CD14-positive monocyte (primary cell): ENCODE results near the gene ROBO4. TPM values are rescaled to one million over a fixed set of nuclear protein-coding genes. Genes with fewer than 3 reads are reported as not detected.

ENCODE experiments used
- DNase-seq, 3 donors: peaks; one replicate each; pipeline ENCODE4 v3.0.0-alpha.2; 2011 to 2022
- H2AFZ ChIP-seq: 2 replicates; pipeline ENCODE4 v1.6.0; 2012; ENCODE audit warnings: mild to moderate bottlenecking, low read depth, low read length, inconsistent platforms; ENCODE audit not compliant: insufficient read depth, poor library complexity, severe bottlenecking
- H3K27ac ChIP-seq, 2 donors: 1 replicate in 1 of 2; 2 replicates in 1 of 2; pipeline ENCODE4 v1.5.1; 2012 to 2013; ENCODE audit warnings: low read length in 2 of 2, control low read depth in 1 of 2, inconsistent platforms in 1 of 2, low read depth in 1 of 2, mild to moderate bottlenecking in 1 of 2
- H3K27me3 ChIP-seq, 2 donors: one replicate each; pipeline versions ENCODE4 v1.6.0 to v1.6.1; 2011 to 2013; ENCODE audit warnings: low read length in 2 of 2; ENCODE audit not compliant: control insufficient read depth in 2 of 2, insufficient read depth in 2 of 2
- H3K36me3 ChIP-seq, 2 donors: replicated peaks in 1 of 2; 1 replicate in 1 of 2; 2 replicates in 1 of 2; pipeline versions ENCODE4 v1.5.1 to v1.6.1; 2012 to 2013; ENCODE audit warnings: low read length in 2 of 2, control low read depth in 1 of 2, inconsistent platforms in 1 of 2, mild to moderate bottlenecking in 1 of 2; ENCODE audit not compliant: insufficient read depth in 2 of 2, control insufficient read depth in 1 of 2
- H3K4me1 ChIP-seq, 2 donors: 1 replicate in 1 of 2; 2 replicates in 1 of 2; pipeline versions ENCODE4 v1.5.1 to v1.6.1; 2012 to 2013; ENCODE audit warnings: low read length in 2 of 2, control low read depth in 1 of 2, inconsistent platforms in 1 of 2, mild to moderate bottlenecking in 1 of 2, moderate library complexity in 1 of 2; ENCODE audit not compliant: insufficient read depth in 2 of 2, control insufficient read depth in 1 of 2
- H3K4me2 ChIP-seq: replicated peaks from 2 replicates; pipeline ENCODE3; 2012; ENCODE audit warnings: low read length, moderate library complexity, mild to moderate bottlenecking; ENCODE audit not compliant: poor library complexity, severe bottlenecking; ENCODE audit errors: extremely low read depth
- H3K4me3 ChIP-seq, 3 experiments: fragments of 200-600 bp in 1 of 3; sonication (generic) in 1 of 3; replicated peaks in 1 of 3; 1 replicate in 2 of 3; 2 replicates in 1 of 3; pipeline ENCODE4 v1.5.1; 2011 to 2013; ENCODE audit warnings: low read length in 3 of 3, mild to moderate bottlenecking in 3 of 3, control low read depth in 2 of 3, low read depth in 2 of 3, inconsistent platforms in 1 of 3, moderate library complexity in 1 of 3
- H3K79me2 ChIP-seq: 2 replicates; pipeline ENCODE4 v1.6.0; 2012; ENCODE audit warnings: mild to moderate bottlenecking, control low read depth, inconsistent platforms, low read length, moderate library complexity; ENCODE audit not compliant: insufficient read depth
- H3K9ac ChIP-seq: 2 replicates; pipeline ENCODE4 v1.6.0; 2017; ENCODE audit warnings: low read length, mild to moderate bottlenecking; ENCODE audit not compliant: insufficient read depth, poor library complexity, severe bottlenecking
- H3K9me3 ChIP-seq, 2 donors: replicated peaks in 1 of 2; 1 replicate in 1 of 2; 2 replicates in 1 of 2; pipeline versions ENCODE4 v1.5.1 to v1.6.1; 2012 to 2013; ENCODE audit warnings: low read length in 2 of 2, control low read depth in 1 of 2; ENCODE audit not compliant: control insufficient read depth in 1 of 2, insufficient read depth in 1 of 2
- H4K20me1 ChIP-seq: 2 replicates; pipeline ENCODE4 v1.6.0; 2012; ENCODE audit warnings: mild to moderate bottlenecking, low read length, control low read depth, moderate library complexity; ENCODE audit not compliant: insufficient read depth
- H3K27ac Mint-ChIP-seq, 7 donors: one replicate each; pipeline ENCODE4 v1.8.0; 2020; ENCODE audit warnings: mild to moderate bottlenecking in 7 of 7, mixed read lengths in 7 of 7, moderate library complexity in 6 of 7, inconsistent platforms in 2 of 7
- H3K27me3 Mint-ChIP-seq, 3 donors: one replicate each; pipeline ENCODE4 v1.8.0; 2021 to 2022; ENCODE audit warnings: low read depth in 3 of 3, mild to moderate bottlenecking in 3 of 3, mixed read lengths in 3 of 3, moderate library complexity in 3 of 3, inconsistent platforms in 1 of 3
- H3K36me3 Mint-ChIP-seq, 2 donors: one replicate each; pipeline ENCODE4 v1.8.0; 2020; ENCODE audit warnings: mixed read lengths in 2 of 2, inconsistent platforms in 1 of 2, mild to moderate bottlenecking in 1 of 2
- H3K4me1 Mint-ChIP-seq: one replicate; pipeline ENCODE4 v1.8.0; 2020; ENCODE audit warnings: mild to moderate bottlenecking, mixed read lengths
- H3K4me3 Mint-ChIP-seq, 2 donors: one replicate each; pipeline ENCODE4 v1.8.0; 2020; ENCODE audit warnings: mild to moderate bottlenecking in 2 of 2, mixed read lengths in 2 of 2, moderate library complexity in 1 of 2
- H3K9me3 Mint-ChIP-seq, 7 donors: one replicate each; pipeline ENCODE4 v1.8.0; 2020 to 2022; ENCODE audit warnings: mixed read lengths in 7 of 7, mild to moderate bottlenecking in 6 of 7, moderate library complexity in 6 of 7, inconsistent platforms in 2 of 7
- CTCF ChIP-seq: fragments of 200-600 bp; IDR thresholded peaks from one replicate; pipeline ENCODE4 v1.8.0; 2022; ENCODE audit warnings: antibody characterized with exemption, mild to moderate bottlenecking
- WGBS: methylation state at CpG from one replicate; pipeline ENCODE4 v1.1.5; 2013; ENCODE audit warnings: missing lambda C conversion rate; ENCODE audit not compliant: insufficient coverage; 5-methylcytosine and 5-hydroxymethylcytosine counted together
- intact Hi-C, 2 donors: fragments of 100-400 bp; cut with micrococcal nuclease; formaldehyde crosslinking; loops; one replicate each; pipeline versions ENCODE4 v1.15.0 to v1.15.1; 2023
- polyA plus RNA-seq, 3 donors: library from polyadenylated mRNA; depleted of rRNA in 1 of 3; unstranded in 2 of 3; stranded (reverse) in 1 of 3; fragments of 300-500 nt in 2 of 3; fragments of >200 nt in 1 of 3; fragmentation: Illumina TruSeq in 2 of 3; gene quantifications; 1 replicate in 2 of 3; 2 replicates in 1 of 3; pipeline ENCODE4 v1.2.3, GENCODE V29; 2012 to 2021

ROBO4 gene
- polyA plus RNA-seq, 3 donors, result 0.19 to 0.20 TPM; not detected in 1

DNA sequence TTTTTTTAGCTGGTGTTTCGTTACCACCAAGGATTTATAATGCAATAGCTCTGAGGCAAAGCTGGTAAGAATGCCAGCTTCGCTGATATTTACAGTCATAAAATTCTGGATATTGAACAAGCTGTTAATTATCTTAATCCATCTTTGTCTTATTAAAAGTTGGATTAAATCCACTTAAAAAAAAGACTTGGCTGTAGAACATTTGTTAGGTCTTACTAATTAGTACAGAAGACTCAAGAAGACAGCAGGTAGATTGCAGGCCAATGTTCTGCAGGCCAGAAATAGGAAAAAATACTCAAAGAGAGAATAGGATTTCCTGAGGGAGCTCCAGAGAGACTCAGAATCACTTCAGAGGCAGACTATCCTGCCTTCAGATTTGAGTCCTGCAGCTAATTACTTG lies 7.5 kb downstream of the ROBO4 start:
- Histone ChIP-seq H3K27ac (no peak overlapping the region), H3K79me2 (no peaks in the 10 kb centered on the region), H3K4me3 (no peak overlapping the region), H4K20me1 (no peaks in the 10 kb centered on the region), H3K9ac (no peak overlapping the region), H3K4me1 (peaks cover 12 to 13% of the 10 kb centered on the region in 2 donors), H3K9me3 (no peaks in the 10 kb centered on the region), H2AFZ (peak overlapping the region; percentile 2), H3K27me3 (no peaks in the 10 kb centered on the region), H3K36me3 (no peaks in the 10 kb centered on the region), H3K4me2 (no peak overlapping the region)
- no peaks in the 10 kb centered on the region for H3K36me3 Mint-ChIP-seq
- no peak overlapping the region for H3K27ac Mint-ChIP-seq
- no CpG with 5 or more reads among the region's 2 CpGs for WGBS
- peaks cover 19% of the 10 kb centered on the region for H3K4me1 Mint-ChIP-seq
- no peak overlapping the region for H3K4me3 Mint-ChIP-seq
- DNase-seq, result no peak
- peaks cover 0 to 2% (median 0%) of the 10 kb centered on the region in 3 donors for H3K27me3 Mint-ChIP-seq
- intact Hi-C loops, result no loop called here
- H3K9me3 Mint-ChIP-seq, result no peaks in the 10 kb centered on the region
- no peak for TF ChIP-seq CTCF

- Histone ChIP-seq H3K36me3 (no peaks in the 10 kb centered on the region), H3K79me2 (no peaks in the 10 kb centered on the region), H3K9me3 (no peaks in the 10 kb centered on the region), H4K20me1 (no peaks in the 10 kb centered on the region), H3K4me3 (no peak overlapping the region), H3K27me3 (no peaks in the 10 kb centered on the region), H2AFZ (peak overlapping the region; percentile 2), H3K27ac (no peak overlapping the region), H3K4me1 (peaks cover 12 to 13% of the 10 kb centered on the region in 2 donors), H3K9ac (no peak overlapping the region), H3K4me2 (no peak overlapping the region)
- H3K9me3 Mint-ChIP-seq, result no peaks in the 10 kb centered on the region
- intact Hi-C loops, result no loop called here
- 83% methylated on average over 1 of the region's 2 CpGs for WGBS
- H3K4me1 Mint-ChIP-seq, result peaks cover 19% of the 10 kb centered on the region
- H3K4me3 Mint-ChIP-seq, result no peak overlapping the region
- no peak for TF ChIP-seq CTCF
- peaks cover 0 to 2% (median 0%) of the 10 kb centered on the region in 3 donors for H3K27me3 Mint-ChIP-seq
- DNase-seq, result no peak
- peak overlapping the region in 2 of 7 donors; percentile 40 to 79 for H3K27ac Mint-ChIP-seq
- H3K36me3 Mint-ChIP-seq, result no peaks in the 10 kb centered on the region
Observed at GRCh38 chr11:124889191-124890091, 8.2 kb downstream of the ROBO4 start.
